HG02798 (cell line): ENCODE measurements around the gene P2RY2.

Source experiments
- ATAC-seq: cut with Tn5 transposase; IDR thresholded peaks from one replicate; pipeline ENCODE4 v1.9.1; 2021; ENCODE audit warnings: mild to moderate bottlenecking; ENCODE audit not compliant: unreplicated experiment, poor library complexity

Gene P2RY2

DNA sequence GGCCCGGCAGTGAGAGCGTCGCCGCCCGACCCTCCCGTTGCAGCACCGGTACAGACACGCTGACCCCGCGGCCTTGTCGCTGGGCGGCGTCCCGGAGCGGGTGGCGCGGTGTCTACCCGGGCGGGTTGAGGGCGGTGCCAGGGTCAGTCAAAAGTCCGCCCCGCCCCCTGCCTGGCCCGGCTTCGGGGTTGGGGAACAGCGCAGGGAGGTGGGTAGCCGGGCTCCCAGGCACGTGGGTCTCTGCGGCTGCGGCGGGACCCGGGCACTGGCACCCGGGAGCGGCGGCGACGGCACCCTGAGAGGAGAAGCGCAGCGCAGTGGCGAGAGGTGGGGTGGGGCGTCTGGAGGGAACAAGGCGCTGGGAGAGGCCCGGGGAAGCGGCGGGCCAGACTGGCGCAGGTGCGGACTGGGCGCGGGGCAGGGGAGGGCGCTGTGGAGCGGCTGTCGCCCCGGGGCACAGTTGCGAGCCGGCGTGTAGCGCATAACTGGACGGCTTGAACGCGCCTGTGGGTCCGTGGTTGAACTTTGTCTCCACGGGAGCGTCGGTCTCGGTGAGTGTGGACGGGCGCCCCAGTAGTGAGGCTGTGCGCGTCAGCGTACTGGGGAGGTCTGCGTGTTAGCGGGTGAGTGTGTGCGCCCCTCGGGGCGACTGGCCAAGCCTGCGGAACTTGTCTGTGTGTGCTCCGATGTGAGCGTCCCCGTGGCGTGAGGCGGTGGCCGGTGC lies at the start of gene P2RY2:
TSS of gene P2RY2 (plus strand) at position 176 of the 724 bp plus-strand sequence. CDS start 15,879 bp downstream, outside the sequence.
- ATAC-seq = peak; percentile 43

DNA sequence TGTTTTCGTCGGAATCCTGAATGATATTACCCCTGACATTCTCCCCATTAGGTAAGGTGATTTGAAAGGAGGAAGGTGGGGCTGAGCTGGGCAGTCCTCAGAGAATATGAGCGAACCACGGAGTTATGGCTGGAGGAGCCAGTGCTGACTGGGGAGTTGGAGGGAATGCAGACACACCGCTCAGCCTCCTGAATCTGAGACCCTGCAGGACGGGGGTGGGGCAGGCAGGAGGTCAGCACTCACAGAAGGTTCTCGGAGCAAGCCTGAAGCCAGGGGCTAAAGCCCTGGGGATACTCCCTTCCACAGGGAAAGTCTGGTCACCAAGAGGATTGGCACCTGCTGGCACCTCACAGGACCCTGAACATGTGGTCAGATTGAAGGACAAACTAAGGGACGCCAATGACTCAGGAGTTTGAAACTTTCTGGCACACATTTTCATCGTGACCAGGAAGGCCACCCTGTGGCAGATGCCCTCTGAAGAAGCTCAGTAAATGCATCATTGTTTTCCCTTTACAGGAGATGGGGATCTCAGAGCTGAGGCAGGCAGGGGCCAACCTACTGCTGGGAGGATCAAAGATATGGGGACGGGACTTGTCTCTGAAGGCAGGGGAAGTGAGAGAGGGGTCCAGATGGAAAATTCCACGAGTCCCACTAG lies 49.0 kb upstream of the P2RY2 start:
- ATAC-seq = no peak

- ATAC-seq = no peak
Observed at GRCh38 chr11:73170140-73170539, 47.9 kb upstream of the P2RY2 start.

GRCh38 chr11:73171436-73172161 lies 46.5 kb upstream of the P2RY2 start:
- no peak for ATAC-seq

GRCh38 chr11:73172992-73173656 lies 45.0 kb upstream of the P2RY2 start:
- no peak for ATAC-seq

DNA sequence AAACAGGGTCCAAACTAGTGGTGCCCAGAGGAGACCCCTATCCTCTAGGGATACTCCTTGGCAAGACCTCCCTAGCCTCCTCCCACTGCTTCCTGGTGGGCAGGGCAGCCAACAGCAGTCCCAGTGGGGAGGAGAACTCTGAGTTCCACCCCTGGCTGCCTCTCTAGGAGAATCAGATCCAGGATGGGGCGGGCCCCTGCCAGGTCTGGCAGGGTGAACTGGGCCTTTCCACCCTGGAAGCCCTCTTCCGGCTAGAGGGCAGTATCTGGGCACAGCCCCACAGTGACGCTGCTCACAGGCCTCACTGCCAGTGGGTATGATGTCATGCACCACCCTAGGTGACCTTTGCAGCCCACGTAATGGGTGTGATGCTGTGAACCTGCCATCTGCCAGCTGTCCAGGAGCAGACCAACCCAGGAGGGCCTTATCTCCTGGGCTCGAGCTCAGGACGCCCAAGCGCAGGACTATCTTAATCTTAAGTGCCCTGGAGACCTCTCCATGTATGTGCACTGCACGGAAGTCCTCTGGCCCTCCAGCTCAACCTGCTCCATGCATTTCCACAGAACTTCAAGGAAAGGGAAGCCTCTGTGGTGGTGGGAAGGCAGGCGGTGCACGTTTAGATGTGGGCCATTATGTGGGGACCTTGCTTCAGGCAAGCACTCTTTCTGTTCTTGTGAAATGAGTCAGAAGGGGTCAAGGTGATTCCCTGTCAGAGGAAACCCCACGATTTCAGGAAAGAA lies 44.2 kb upstream of the P2RY2 start:
- ATAC-seq = no peak

DNA sequence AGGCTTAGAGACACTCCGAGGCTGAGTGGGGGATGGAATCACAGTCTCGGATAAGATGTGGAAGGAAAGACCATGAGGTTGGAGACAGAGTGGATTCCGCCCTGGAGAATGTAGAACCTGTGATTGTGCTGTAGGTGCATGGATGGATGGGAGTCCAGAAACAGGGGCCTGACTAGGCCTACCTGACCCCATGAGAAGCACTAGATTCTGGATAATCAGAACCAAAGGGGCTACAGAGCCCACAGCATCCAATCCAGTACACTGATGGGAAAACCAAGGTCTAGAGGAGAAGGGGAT lies 43.6 kb upstream of the P2RY2 start:
- ATAC-seq = no peak

- no peak for ATAC-seq
Observed at GRCh38 chr11:73175551-73176144, 42.4 kb upstream of the P2RY2 start.

- ATAC-seq = no peak
Observed at GRCh38 chr11:73176145-73176873, 41.8 kb upstream of the P2RY2 start.

DNA sequence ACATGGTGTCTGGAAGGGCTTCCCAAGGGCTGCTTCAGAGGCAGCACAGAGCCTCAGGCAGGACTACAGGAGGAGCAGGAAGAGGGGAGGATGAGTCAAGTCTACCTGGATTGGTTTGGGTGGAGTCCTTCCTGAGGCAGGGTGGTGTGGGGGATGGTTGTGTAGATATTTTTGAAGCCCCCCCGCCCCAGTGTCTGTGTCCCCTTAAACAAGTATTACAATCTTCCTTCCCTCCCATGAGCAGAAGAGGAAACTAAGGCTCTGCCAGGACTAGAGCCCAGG lies 41.3 kb upstream of the P2RY2 start:
- no peak for ATAC-seq

DNA sequence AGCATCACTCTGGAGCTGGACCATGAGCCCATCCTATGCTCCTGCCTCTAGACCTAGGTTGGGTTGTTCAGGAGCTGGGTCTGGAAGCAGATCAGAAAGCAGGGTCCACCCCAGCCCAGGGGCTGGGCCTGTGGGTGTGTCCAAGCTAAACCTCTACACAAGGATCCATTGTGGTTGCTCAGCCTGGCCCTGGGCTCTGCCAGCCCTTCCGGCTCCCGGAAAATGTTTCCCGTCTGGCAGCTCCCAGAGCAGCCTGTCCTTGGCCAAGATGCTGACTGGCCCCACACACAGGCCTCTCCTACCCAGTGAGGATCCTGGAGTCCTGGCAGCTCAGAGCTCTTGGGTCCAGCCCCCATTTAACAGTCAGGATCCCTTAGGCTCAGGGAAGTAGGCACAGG lies 40.7 kb upstream of the P2RY2 start:
- ATAC-seq = no peak

DNA sequence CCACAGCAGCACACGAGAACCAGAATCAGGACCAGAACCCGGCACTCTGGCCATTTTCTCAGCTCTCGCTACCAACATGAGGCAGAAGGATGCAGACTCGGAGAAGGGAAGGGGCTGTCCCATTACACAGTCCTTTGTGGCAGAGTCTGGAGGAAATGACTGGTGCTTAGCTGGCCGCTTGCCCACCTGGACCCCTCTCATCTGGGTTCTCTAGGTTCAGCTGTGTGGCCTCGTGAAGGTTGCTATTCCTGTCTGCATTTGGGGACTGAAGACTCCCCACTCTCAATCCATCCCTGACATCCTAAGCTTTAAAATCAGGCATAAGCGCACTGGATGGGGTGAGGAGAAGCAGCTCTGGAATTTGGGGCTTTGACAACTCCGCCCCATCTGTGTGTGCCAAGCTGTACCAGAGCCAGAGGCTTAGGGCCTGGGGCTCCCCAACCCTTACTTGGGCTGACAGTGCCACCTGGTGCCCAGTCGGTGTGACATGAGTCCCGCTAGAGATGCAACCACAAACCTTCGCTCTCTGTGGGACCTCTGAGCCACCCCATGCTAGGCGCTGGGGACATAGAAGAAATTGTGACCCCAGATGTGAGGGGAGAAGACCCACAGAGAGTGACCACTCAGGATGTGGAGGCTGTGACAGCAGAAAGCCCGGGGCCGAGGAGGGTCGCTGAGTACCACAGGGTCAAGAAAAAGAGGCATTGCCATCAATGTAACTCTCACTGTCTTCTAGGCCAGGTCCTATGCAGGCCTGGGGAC lies 40.1 kb upstream of the P2RY2 start:
- peak; percentile 86 for ATAC-seq

GRCh38 chr11:73178681-73179080 lies 39.4 kb upstream of the P2RY2 start:
- no peak for ATAC-seq

DNA sequence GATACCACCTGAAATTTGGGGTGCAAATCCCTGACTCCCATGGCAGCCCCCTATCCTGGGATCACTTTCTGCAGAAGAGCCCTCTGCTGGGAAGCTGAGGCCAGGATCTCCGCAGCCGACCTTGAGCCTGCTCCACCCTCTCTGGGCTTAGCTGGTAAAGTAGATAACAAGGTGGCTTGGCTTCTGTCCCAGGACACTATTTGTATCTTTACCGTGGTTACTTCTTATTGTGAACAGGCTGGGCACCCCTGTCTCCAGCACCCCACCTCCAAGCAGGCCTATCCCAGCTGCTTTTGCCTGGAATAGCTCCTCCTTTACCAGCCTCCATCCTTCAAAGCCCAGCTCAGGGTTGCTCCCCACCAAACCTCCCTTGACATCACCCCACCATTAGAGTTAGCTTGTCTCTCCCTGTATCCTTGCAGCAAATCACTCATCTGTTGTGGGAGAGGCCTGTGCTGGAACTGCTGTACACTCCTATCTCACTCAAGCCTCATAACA lies 35.2 kb upstream of the P2RY2 start:
- ATAC-seq = no peak

- peak; percentile 44 for ATAC-seq
Observed at GRCh38 chr11:73184953-73185671, 33.0 kb upstream of the P2RY2 start.

- no peak for ATAC-seq
Observed at GRCh38 chr11:73185680-73186293, 32.3 kb upstream of the P2RY2 start.

DNA sequence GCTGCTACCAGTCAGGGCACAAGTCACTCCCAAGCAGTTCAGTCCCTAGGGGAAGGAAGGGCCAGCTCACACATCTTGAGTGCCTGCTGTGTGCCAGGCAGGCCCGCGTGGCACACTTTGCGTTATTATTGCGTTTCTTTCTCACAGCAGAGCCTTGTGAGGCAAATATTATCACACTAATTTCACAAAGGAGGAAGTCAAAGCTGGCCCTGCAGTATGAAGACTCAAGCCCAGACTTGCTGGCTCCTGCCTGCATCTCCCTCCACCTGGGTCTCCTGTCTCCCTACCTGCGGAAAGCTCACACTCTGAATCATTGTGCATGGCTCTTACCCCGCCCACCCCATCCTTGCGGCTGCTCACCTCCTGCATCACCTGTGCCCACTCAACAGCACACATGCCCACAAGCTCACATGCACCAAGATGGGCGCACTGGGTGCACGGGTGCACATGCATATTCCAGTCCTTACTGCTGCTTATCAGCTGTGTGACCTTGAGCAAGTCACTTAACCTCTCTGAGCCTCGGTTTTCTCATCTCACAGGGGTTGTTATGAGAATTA lies 31.7 kb upstream of the P2RY2 start:
- ATAC-seq = no peak
